Upper lobe of right lung (tissue), 1 donor: ENCODE data around the gene MYO15A. TPM values are rescaled to one million over a fixed set of nuclear protein-coding genes. Genes with fewer than 3 reads are reported as not detected.

Experiments used
- ATAC-seq: fragments of 200-7000 bp; cut with Tn5 transposase; one replicate; pipeline ENCODE4 v1.9.1; 2020; ENCODE audit warnings: mild to moderate bottlenecking, moderate library complexity
- DNase-seq: peaks from one replicate; pipeline ENCODE4 v3.0.0-alpha.2; 2020
- H3K27ac ChIP-seq: fragments of 200-600 bp; one replicate; pipeline ENCODE4 v1.8.0; 2022
- H3K27me3 ChIP-seq: fragments of 200-600 bp; one replicate; pipeline ENCODE4 v1.8.0; 2022; ENCODE audit warnings: mild to moderate bottlenecking
- H3K36me3 ChIP-seq: fragments of 200-600 bp; one replicate; pipeline ENCODE4 v1.8.0; 2022
- H3K4me1 ChIP-seq: fragments of 200-600 bp; one replicate; pipeline ENCODE4 v1.8.0; 2022
- H3K4me3 ChIP-seq: fragments of 200-600 bp; one replicate; pipeline ENCODE4 v1.8.0; 2022; ENCODE audit warnings: mild to moderate bottlenecking
- H3K9me3 ChIP-seq: fragments of 200-600 bp; one replicate; pipeline ENCODE4 v1.8.0; 2022
- CTCF ChIP-seq: fragments of 200-600 bp; IDR thresholded peaks from one replicate; pipeline ENCODE4 v1.8.0; 2022; ENCODE audit warnings: antibody characterized with exemption
- intact Hi-C: fragments of 100-400 bp; cut with DNase I; formaldehyde crosslinking; loops from one replicate; pipeline ENCODE4 v1.11.0; 2022
- total RNA-seq: library from RNA; stranded (reverse); fragmentation: NEBNext Ultra II Directional; extraction: Animal tissue kit (Norgen Biotek cat#: 25700); gene quantifications from one replicate; pipeline ENCODE4 v1.2.1, GENCODE V29; 2021
- donor health status: DM: no; HTN: yes; CAD: no; lungs with severe emphysema.

The MYO15A gene
- total RNA-seq, 1 donor from 2014 or later: 2.8 TPM

- TF ChIP-seq CTCF: no peak
- Histone ChIP-seq H3K36me3 (peaks cover 62% of the 10 kb centered on the region), H3K9me3 (no peaks in the 10 kb centered on the region), H3K27ac (no peak overlapping the region), H3K27me3 (no peaks in the 10 kb centered on the region), H3K4me1 (no peaks in the 10 kb centered on the region), H3K4me3 (no peak overlapping the region)
- DNase-seq: no peak
- intact Hi-C loops: no loop called here
- ATAC-seq: no peak
These were observed 14.1 kb upstream of the MYO15A start for GRCh38 chr17:18094409-18094807.

GRCh38 chr17:18099516-18099915 lies 9.0 kb upstream of the MYO15A start:
- DNase-seq (no peak), ATAC-seq (no peak)
- Histone ChIP-seq H3K4me1 (no peaks in the 10 kb centered on the region), H3K36me3 (peaks cover 71% of the 10 kb centered on the region), H3K4me3 (no peak overlapping the region), H3K27me3 (no peaks in the 10 kb centered on the region), H3K27ac (no peak overlapping the region), H3K9me3 (no peaks in the 10 kb centered on the region)
- intact Hi-C loops: no loop called here
- TF ChIP-seq CTCF: no peak

- H3K36me3 ChIP-seq: peaks cover 67% of the 10 kb centered on the region
- no peak overlapping the region for H3K4me3 ChIP-seq
- no peaks in the 10 kb centered on the region for H3K27me3 ChIP-seq
- H3K9me3 ChIP-seq: no peaks in the 10 kb centered on the region
- intact Hi-C loops: no loop called here
- H3K27ac ChIP-seq: no peak overlapping the region
- no peak for DNase-seq
- no peaks in the 10 kb centered on the region for H3K4me1 ChIP-seq
- TF ChIP-seq CTCF: no peak
- no peak for ATAC-seq
These were observed 7.9 kb upstream of the MYO15A start for GRCh38 chr17:18100616-18101015.

GRCh38 chr17:18101828-18102227 lies 6.7 kb upstream of the MYO15A start:
- Histone ChIP-seq H3K4me3 (no peak overlapping the region), H3K4me1 (no peaks in the 10 kb centered on the region), H3K27ac (no peak overlapping the region), H3K27me3 (no peaks in the 10 kb centered on the region), H3K9me3 (no peaks in the 10 kb centered on the region), H3K36me3 (peaks cover 60% of the 10 kb centered on the region)
- TF ChIP-seq CTCF: no peak
- intact Hi-C loops: no loop called here
- ATAC-seq (no peak), DNase-seq (no peak)

- H3K4me1 ChIP-seq: no peaks in the 10 kb centered on the region
- DNase-seq: no peak
- H3K27me3 ChIP-seq: no peaks in the 10 kb centered on the region
- no peak overlapping the region for H3K4me3 ChIP-seq
- H3K36me3 ChIP-seq: peaks cover 57% of the 10 kb centered on the region
- no peak overlapping the region for H3K27ac ChIP-seq
- no peaks in the 10 kb centered on the region for H3K9me3 ChIP-seq
- no peak for TF ChIP-seq CTCF
- ATAC-seq: no peak
- intact Hi-C loops: no loop called here
These were observed 5.9 kb upstream of the MYO15A start for GRCh38 chr17:18102640-18103039.

- intact Hi-C loops: no loop called here
- Histone ChIP-seq H3K4me1 (no peaks in the 10 kb centered on the region), H3K36me3 (peaks cover 33% of the 10 kb centered on the region), H3K27ac (no peak overlapping the region), H3K9me3 (no peaks in the 10 kb centered on the region), H3K4me3 (no peak overlapping the region), H3K27me3 (no peaks in the 10 kb centered on the region)
- ATAC-seq (no peak), DNase-seq (no peak)
- no peak for TF ChIP-seq CTCF
These were observed 3.5 kb upstream of the MYO15A start for GRCh38 chr17:18105027-18105426.
